ENCODE data around the gene PHB1.

PHB1 gene

DNA sequence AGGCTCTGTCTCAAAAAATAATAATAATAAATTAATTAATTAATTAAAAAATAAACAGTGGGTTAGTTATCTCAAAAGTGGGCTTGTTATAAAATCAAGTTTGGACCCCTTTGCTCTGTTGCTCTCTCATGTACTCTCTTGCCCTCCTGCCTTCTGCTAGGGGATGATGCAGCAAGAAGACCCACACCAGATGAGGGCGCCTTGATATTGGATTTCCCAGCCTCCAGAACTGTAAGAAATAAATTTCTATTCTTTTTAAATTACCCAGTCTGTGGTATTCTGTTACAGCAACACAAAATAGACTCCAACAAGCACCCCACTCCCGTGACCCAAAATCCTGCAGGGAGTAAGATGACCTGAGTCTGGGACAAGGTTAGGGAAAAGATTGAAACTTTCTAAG is 50.6 kb downstream of the PHB1 start:
- TF ChIP-seq, protein P1, sequence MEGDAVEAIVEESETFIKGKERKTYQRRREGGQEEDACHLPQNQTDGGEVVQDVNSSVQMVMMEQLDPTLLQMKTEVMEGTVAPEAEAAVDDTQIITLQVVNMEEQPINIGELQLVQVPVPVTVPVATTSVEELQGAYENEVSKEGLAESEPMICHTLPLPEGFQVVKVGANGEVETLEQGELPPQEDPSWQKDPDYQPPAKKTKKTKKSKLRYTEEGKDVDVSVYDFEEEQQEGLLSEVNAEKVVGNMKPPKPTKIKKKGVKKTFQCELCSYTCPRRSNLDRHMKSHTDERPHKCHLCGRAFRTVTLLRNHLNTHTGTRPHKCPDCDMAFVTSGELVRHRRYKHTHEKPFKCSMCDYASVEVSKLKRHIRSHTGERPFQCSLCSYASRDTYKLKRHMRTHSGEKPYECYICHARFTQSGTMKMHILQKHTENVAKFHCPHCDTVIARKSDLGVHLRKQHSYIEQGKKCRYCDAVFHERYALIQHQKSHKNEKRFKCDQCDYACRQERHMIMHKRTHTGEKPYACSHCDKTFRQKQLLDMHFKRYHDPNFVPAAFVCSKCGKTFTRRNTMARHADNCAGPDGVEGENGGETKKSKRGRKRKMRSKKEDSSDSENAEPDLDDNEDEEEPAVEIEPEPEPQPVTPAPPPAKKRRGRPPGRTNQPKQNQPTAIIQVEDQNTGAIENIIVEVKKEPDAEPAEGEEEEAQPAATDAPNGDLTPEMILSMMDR (IDR thresholded peaks at IDR 0.05; ENCODE audit: low read length, missing control alignments), result no peak
- no peak overlapping the region for H3K4me3 ChIP-seq (replicated peaks; ENCODE audit: low read depth, low read length)
- DNase-seq (ENCODE audit: low read depth), result no peak

GRCh38 chr17:49363251-49363650 is 51.4 kb downstream of the PHB1 start:
- TF ChIP-seq, protein P1 (IDR thresholded peaks at IDR 0.05; ENCODE audit: low read length, missing control alignments), result no peak
- H3K4me3 ChIP-seq (replicated peaks; ENCODE audit: low read depth, low read length), result no peak overlapping the region
- DNase-seq (ENCODE audit: low read depth), result no peak

- H3K4me3 ChIP-seq (replicated peaks; ENCODE audit: low read depth, low read length), result peak overlapping the region; percentile 85
- DNase-seq (ENCODE audit: low read depth), result no peak
- TF ChIP-seq, protein P1 (IDR thresholded peaks at IDR 0.05; ENCODE audit: low read length, missing control alignments), result no peak
These were observed 52.0 kb downstream of the PHB1 start for GRCh38 chr17:49362723-49363117.

DNA sequence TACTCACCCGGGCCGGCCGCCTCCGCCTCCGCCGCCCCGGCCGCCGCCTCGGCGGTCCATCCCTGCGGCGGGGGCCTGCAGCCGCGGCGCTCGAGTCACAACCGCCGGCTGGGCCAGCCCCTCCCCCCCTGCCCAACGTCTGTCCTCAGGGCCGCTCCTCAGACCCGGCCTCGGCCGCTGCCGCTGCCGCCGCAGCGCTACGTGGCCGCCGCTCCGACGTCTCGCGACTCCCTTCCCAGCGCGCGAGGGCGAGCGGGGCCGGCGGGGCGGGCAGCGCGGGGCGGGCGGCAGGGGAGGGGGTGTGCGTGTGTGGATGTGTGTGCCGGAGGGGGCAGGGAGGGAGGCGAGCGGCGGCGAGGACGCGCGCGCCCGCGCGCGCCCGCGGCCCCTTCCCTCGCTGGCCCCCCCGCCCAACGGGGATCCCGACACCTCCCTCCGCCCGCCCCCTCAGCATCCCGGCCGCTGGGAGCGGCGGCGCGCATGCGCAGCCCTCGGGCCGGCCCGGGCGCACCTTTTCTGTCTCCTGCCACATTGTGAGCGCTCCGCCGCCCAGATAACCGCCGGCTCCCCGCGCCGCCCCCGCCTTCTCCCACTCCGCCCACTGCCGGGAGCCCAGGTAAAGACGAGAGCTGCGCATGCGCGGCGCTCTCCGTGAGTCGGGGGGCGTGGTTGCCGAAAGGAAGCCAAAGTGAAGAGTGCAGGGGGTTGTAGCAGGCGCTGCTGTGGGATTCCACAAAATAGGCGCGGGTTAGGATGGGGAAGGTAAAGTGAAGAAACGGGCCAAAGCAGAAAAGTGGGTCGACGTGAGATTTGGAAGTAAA is 52.6 kb downstream of the PHB1 start, which contains the start of gene ZNF652:
ZNF652 (minus strand) TSS at position 349 of the 821 bp plus-strand sequence. CDS start 44,525 bp downstream, outside the sequence.
- peak within 1 kb of the TSS; percentile 85 for H3K4me3 ChIP-seq (replicated peaks; ENCODE audit: low read depth, low read length)
- TF ChIP-seq, protein P1 (IDR thresholded peaks at IDR 0.05; ENCODE audit: low read length, missing control alignments), result no peak
- DNase-seq (ENCODE audit: low read depth), result peak; percentile 78

DNA sequence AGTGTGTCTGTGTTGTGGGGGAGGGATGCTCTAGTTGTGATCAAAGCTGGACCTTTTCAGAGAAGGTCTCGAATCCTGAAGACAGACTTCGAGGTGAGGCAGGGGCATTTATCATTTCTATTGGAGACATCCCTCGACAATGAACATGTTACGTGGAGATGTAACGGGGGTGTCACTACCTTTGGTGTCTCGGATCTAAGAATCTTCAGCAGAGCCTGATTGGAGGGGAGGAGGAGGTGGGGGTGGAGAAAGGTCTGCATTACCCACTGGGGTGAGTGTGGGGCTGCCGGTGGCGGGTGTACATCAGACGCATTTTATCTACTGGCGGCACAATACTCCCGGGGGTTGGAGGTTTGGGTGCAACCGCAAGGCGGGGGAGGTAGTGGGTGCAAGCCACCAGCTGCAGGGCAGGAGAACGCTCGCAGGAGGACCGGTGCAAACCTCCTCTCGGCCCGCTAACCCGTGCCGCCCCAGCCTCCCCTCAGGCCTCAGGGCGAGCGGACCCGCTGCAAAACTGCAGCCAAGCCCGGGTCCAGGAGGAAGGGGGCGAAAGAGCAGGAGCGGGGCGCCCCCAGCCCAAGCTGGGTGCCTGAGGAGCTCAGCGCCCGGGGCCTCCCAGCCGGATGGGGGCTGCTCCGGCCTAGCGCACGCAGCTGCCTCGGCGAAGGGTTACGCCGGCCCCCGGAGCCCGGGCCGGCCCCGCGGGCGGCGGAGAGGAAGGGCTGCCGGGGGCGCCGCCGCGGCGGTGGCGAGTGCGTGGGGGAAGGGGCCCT is 53.4 kb downstream of the PHB1 start:
- DNase-seq (ENCODE audit: low read depth), result peak; percentile 25
- peak overlapping the region; percentile 85 for H3K4me3 ChIP-seq (replicated peaks; ENCODE audit: low read depth, low read length)
- TF ChIP-seq, protein P1 (IDR thresholded peaks at IDR 0.05; ENCODE audit: low read length, missing control alignments), result no peak

DNA sequence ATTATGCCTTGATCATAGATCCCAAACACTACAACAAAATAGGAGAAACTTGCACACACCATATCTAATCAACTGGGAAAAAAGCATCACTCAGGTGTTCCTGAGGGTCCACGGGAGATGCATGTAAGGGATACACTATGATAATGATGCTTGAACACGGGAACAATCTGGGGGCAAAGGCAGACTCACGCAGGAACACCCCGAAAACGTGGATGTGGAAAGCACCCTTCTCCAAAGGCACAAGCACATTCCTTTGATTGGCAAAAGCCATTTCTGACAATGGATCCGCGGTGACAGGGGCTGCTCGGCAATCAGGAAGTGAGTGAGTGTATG is 53.9 kb downstream of the PHB1 start:
- DNase-seq (ENCODE audit: low read depth), result no peak
- H3K4me3 ChIP-seq (replicated peaks; ENCODE audit: low read depth, low read length), result peak overlapping the region; percentile 85
- TF ChIP-seq, protein P1 (IDR thresholded peaks at IDR 0.05; ENCODE audit: low read length, missing control alignments), result no peak

Data from fibroblast of pulmonary artery (primary cell).